CD14-positive monocyte (primary cell): ENCODE results near the gene CHI3L1. TPM values are rescaled to one million over a fixed set of nuclear protein-coding genes. Genes with fewer than 3 reads are reported as not detected.

Experiments
- DNase-seq, 3 donors: peaks; one replicate each; pipeline ENCODE4 v3.0.0-alpha.2; 2011 to 2022
- H2AFZ ChIP-seq: 2 replicates; pipeline ENCODE4 v1.6.0; 2012; ENCODE audit warnings: mild to moderate bottlenecking, low read depth, low read length, inconsistent platforms; ENCODE audit not compliant: insufficient read depth, poor library complexity, severe bottlenecking
- H3K27ac ChIP-seq, 2 donors: 1 replicate in 1 of 2; 2 replicates in 1 of 2; pipeline ENCODE4 v1.5.1; 2012 to 2013; ENCODE audit warnings: low read length in 2 of 2, control low read depth in 1 of 2, inconsistent platforms in 1 of 2, low read depth in 1 of 2, mild to moderate bottlenecking in 1 of 2
- H3K27me3 ChIP-seq, 2 donors: one replicate each; pipeline versions ENCODE4 v1.6.0 to v1.6.1; 2011 to 2013; ENCODE audit warnings: low read length in 2 of 2; ENCODE audit not compliant: control insufficient read depth in 2 of 2, insufficient read depth in 2 of 2
- H3K36me3 ChIP-seq, 2 donors: replicated peaks in 1 of 2; 1 replicate in 1 of 2; 2 replicates in 1 of 2; pipeline versions ENCODE4 v1.5.1 to v1.6.1; 2012 to 2013; ENCODE audit warnings: low read length in 2 of 2, control low read depth in 1 of 2, inconsistent platforms in 1 of 2, mild to moderate bottlenecking in 1 of 2; ENCODE audit not compliant: insufficient read depth in 2 of 2, control insufficient read depth in 1 of 2
- H3K4me1 ChIP-seq, 2 donors: 1 replicate in 1 of 2; 2 replicates in 1 of 2; pipeline versions ENCODE4 v1.5.1 to v1.6.1; 2012 to 2013; ENCODE audit warnings: low read length in 2 of 2, control low read depth in 1 of 2, inconsistent platforms in 1 of 2, mild to moderate bottlenecking in 1 of 2, moderate library complexity in 1 of 2; ENCODE audit not compliant: insufficient read depth in 2 of 2, control insufficient read depth in 1 of 2
- H3K4me2 ChIP-seq: replicated peaks from 2 replicates; pipeline ENCODE3; 2012; ENCODE audit warnings: low read length, moderate library complexity, mild to moderate bottlenecking; ENCODE audit not compliant: poor library complexity, severe bottlenecking; ENCODE audit errors: extremely low read depth
- H3K4me3 ChIP-seq, 3 experiments: fragments of 200-600 bp in 1 of 3; sonication (generic) in 1 of 3; replicated peaks in 1 of 3; 1 replicate in 2 of 3; 2 replicates in 1 of 3; pipeline ENCODE4 v1.5.1; 2011 to 2013; ENCODE audit warnings: low read length in 3 of 3, mild to moderate bottlenecking in 3 of 3, control low read depth in 2 of 3, low read depth in 2 of 3, inconsistent platforms in 1 of 3, moderate library complexity in 1 of 3
- H3K79me2 ChIP-seq: 2 replicates; pipeline ENCODE4 v1.6.0; 2012; ENCODE audit warnings: mild to moderate bottlenecking, control low read depth, inconsistent platforms, low read length, moderate library complexity; ENCODE audit not compliant: insufficient read depth
- H3K9ac ChIP-seq: 2 replicates; pipeline ENCODE4 v1.6.0; 2017; ENCODE audit warnings: low read length, mild to moderate bottlenecking; ENCODE audit not compliant: insufficient read depth, poor library complexity, severe bottlenecking
- H3K9me3 ChIP-seq, 2 donors: replicated peaks in 1 of 2; 1 replicate in 1 of 2; 2 replicates in 1 of 2; pipeline versions ENCODE4 v1.5.1 to v1.6.1; 2012 to 2013; ENCODE audit warnings: low read length in 2 of 2, control low read depth in 1 of 2; ENCODE audit not compliant: control insufficient read depth in 1 of 2, insufficient read depth in 1 of 2
- H4K20me1 ChIP-seq: 2 replicates; pipeline ENCODE4 v1.6.0; 2012; ENCODE audit warnings: mild to moderate bottlenecking, low read length, control low read depth, moderate library complexity; ENCODE audit not compliant: insufficient read depth
- H3K27ac Mint-ChIP-seq, 7 donors: one replicate each; pipeline ENCODE4 v1.8.0; 2020; ENCODE audit warnings: mild to moderate bottlenecking in 7 of 7, mixed read lengths in 7 of 7, moderate library complexity in 6 of 7, inconsistent platforms in 2 of 7
- H3K27me3 Mint-ChIP-seq, 3 donors: one replicate each; pipeline ENCODE4 v1.8.0; 2021 to 2022; ENCODE audit warnings: low read depth in 3 of 3, mild to moderate bottlenecking in 3 of 3, mixed read lengths in 3 of 3, moderate library complexity in 3 of 3, inconsistent platforms in 1 of 3
- H3K36me3 Mint-ChIP-seq, 2 donors: one replicate each; pipeline ENCODE4 v1.8.0; 2020; ENCODE audit warnings: mixed read lengths in 2 of 2, inconsistent platforms in 1 of 2, mild to moderate bottlenecking in 1 of 2
- H3K4me1 Mint-ChIP-seq: one replicate; pipeline ENCODE4 v1.8.0; 2020; ENCODE audit warnings: mild to moderate bottlenecking, mixed read lengths
- H3K4me3 Mint-ChIP-seq, 2 donors: one replicate each; pipeline ENCODE4 v1.8.0; 2020; ENCODE audit warnings: mild to moderate bottlenecking in 2 of 2, mixed read lengths in 2 of 2, moderate library complexity in 1 of 2
- H3K9me3 Mint-ChIP-seq, 7 donors: one replicate each; pipeline ENCODE4 v1.8.0; 2020 to 2022; ENCODE audit warnings: mixed read lengths in 7 of 7, mild to moderate bottlenecking in 6 of 7, moderate library complexity in 6 of 7, inconsistent platforms in 2 of 7
- CTCF ChIP-seq: fragments of 200-600 bp; IDR thresholded peaks from one replicate; pipeline ENCODE4 v1.8.0; 2022; ENCODE audit warnings: antibody characterized with exemption, mild to moderate bottlenecking
- WGBS: methylation state at CpG from one replicate; pipeline ENCODE4 v1.1.5; 2013; ENCODE audit warnings: missing lambda C conversion rate; ENCODE audit not compliant: insufficient coverage; 5-methylcytosine and 5-hydroxymethylcytosine counted together
- intact Hi-C, 2 donors: fragments of 100-400 bp; cut with micrococcal nuclease; formaldehyde crosslinking; loops; one replicate each; pipeline versions ENCODE4 v1.15.0 to v1.15.1; 2023
- polyA plus RNA-seq, 3 donors: library from polyadenylated mRNA; depleted of rRNA in 1 of 3; unstranded in 2 of 3; stranded (reverse) in 1 of 3; fragments of 300-500 nt in 2 of 3; fragments of >200 nt in 1 of 3; fragmentation: Illumina TruSeq in 2 of 3; gene quantifications; 1 replicate in 2 of 3; 2 replicates in 1 of 3; pipeline ENCODE4 v1.2.3, GENCODE V29; 2012 to 2021

Gene CHI3L1
- polyA plus RNA-seq, 3 donors, result 0.37 to 0.44 (median 0.43) TPM

- Histone ChIP-seq H3K4me3 (no peak overlapping the region), H3K27me3 (no peaks in the 10 kb centered on the region), H3K27ac (no peak overlapping the region), H3K9ac (no peak overlapping the region), H4K20me1 (no peaks in the 10 kb centered on the region), H3K79me2 (no peaks in the 10 kb centered on the region), H3K4me2 (no peak overlapping the region), H3K36me3 (no peaks in the 10 kb centered on the region), H3K4me1 (peaks cover 3 to 4% of the 10 kb centered on the region in 2 donors), H2AFZ (no peak overlapping the region), H3K9me3 (no peaks in the 10 kb centered on the region)
- 98% methylated on average over 6 of the region's 9 CpGs for WGBS
- no peak for TF ChIP-seq CTCF
- no peak overlapping the region for H3K4me3 Mint-ChIP-seq
- DNase-seq, result no peak
- H3K27ac Mint-ChIP-seq, result no peak overlapping the region
- no peaks in the 10 kb centered on the region for H3K36me3 Mint-ChIP-seq
- H3K9me3 Mint-ChIP-seq, result peaks cover 0 to 3% (median 0%) of the 10 kb centered on the region in 7 donors
- intact Hi-C loops, result no loop called here
- H3K4me1 Mint-ChIP-seq, result peaks cover 20% of the 10 kb centered on the region
- peaks cover 13 to 23% (median 21%) of the 10 kb centered on the region in 3 donors for H3K27me3 Mint-ChIP-seq
Observed at GRCh38 chr1:203168991-203169390, 17.5 kb downstream of the CHI3L1 start.

GRCh38 chr1:203168256-203168786, 18.2 kb downstream of the CHI3L1 start:
- H2AFZ ChIP-seq, result no peak overlapping the region
- Mint-ChIP-seq H3K4me1 (peaks cover 27% of the 10 kb centered on the region), H3K27ac (no peak overlapping the region), H3K4me3 (peak overlapping the region in 1 of 2 donors; percentile 46), H3K36me3 (no peaks in the 10 kb centered on the region), H3K9me3 (peaks cover 0 to 3% (median 0%) of the 10 kb centered on the region in 7 donors), H3K27me3 (peaks cover 13 to 24% (median 21%) of the 10 kb centered on the region in 3 donors)
- H3K9ac ChIP-seq, result no peak overlapping the region
- H3K79me2 ChIP-seq, result no peaks in the 10 kb centered on the region
- DNase-seq, result no peak
- TF ChIP-seq CTCF, result no peak
- no peaks in the 10 kb centered on the region for H3K9me3 ChIP-seq
- no peak overlapping the region for H3K27ac ChIP-seq
- intact Hi-C loops, result no loop called here
- 97% methylated on average over 3 of the region's 12 CpGs for WGBS
- H3K36me3 ChIP-seq, result no peaks in the 10 kb centered on the region
- no peaks in the 10 kb centered on the region for H3K27me3 ChIP-seq
- H3K4me2 ChIP-seq, result no peak overlapping the region
- H3K4me3 ChIP-seq, result no peak overlapping the region
- peaks cover 3 to 10% of the 10 kb centered on the region in 2 donors for H3K4me1 ChIP-seq
- H4K20me1 ChIP-seq, result no peaks in the 10 kb centered on the region
